Peyer's patch (tissue), 4 donors: Measurements from ENCODE around the gene EEF2K.

Source experiments
- POLR2A ChIP-seq, 2 donors: fragments of 450-650 bp; IDR thresholded peaks; one replicate each; pipeline ENCODE4 v1.5.1; 2017; ENCODE audit warnings: antibody characterized with exemption in 2 of 2, mild to moderate bottlenecking in 2 of 2, moderate library complexity in 2 of 2
- TF ChIP-seq, protein P1 (sequence below), 6 experiments: fragments of 450-650 bp in 4 of 6; fragments of 200-600 bp in 2 of 6; sonication (generic) in 1 of 6; IDR thresholded peaks; one replicate each; pipeline ENCODE4 v1.5.1; 2017 to 2019; ENCODE audit warnings: antibody characterized with exemption in 6 of 6, mild to moderate bottlenecking in 3 of 6, moderate library complexity in 1 of 6

- TF ChIP-seq POLR2A (IDR thresholded peaks at IDR 0.05): no peak
- TF ChIP-seq, protein P1, sequence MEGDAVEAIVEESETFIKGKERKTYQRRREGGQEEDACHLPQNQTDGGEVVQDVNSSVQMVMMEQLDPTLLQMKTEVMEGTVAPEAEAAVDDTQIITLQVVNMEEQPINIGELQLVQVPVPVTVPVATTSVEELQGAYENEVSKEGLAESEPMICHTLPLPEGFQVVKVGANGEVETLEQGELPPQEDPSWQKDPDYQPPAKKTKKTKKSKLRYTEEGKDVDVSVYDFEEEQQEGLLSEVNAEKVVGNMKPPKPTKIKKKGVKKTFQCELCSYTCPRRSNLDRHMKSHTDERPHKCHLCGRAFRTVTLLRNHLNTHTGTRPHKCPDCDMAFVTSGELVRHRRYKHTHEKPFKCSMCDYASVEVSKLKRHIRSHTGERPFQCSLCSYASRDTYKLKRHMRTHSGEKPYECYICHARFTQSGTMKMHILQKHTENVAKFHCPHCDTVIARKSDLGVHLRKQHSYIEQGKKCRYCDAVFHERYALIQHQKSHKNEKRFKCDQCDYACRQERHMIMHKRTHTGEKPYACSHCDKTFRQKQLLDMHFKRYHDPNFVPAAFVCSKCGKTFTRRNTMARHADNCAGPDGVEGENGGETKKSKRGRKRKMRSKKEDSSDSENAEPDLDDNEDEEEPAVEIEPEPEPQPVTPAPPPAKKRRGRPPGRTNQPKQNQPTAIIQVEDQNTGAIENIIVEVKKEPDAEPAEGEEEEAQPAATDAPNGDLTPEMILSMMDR (IDR thresholded peaks at IDR 0.05): no peak
Observed at GRCh38 chr16:22207715-22208360, 1.8 kb downstream of the EEF2K start.
